T-helper 2 cell treated with Interferon-gamma antibody and Interleukin-4, amounts not matched to agents 5 μg/mL and 100 μg/mL, for 36 hours (primary cell): Measurements from ENCODE around the gene HOMEZ.
"Not testable (repeated sequence)": the region's sequence is repeated elsewhere in the genome, so short reads cannot be mapped to it uniquely, and the experiment has no call there.

Experiments used
- DNase-seq: peaks from one replicate; pipeline ENCODE4 v3.0.0; 2021; ENCODE audit warnings: low spot score
- H3K27ac Mint-ChIP-seq: one replicate; pipeline ENCODE4 v1.8.0; 2021; ENCODE audit warnings: mild to moderate bottlenecking, mixed read lengths
- H3K27me3 Mint-ChIP-seq: one replicate; pipeline ENCODE4 v1.8.0; 2021; ENCODE audit warnings: low read depth, mixed read lengths
- H3K36me3 Mint-ChIP-seq: one replicate; pipeline ENCODE4 v1.8.0; 2021; ENCODE audit warnings: low read depth, mixed read lengths
- H3K4me1 Mint-ChIP-seq: one replicate; pipeline ENCODE4 v1.8.0; 2021; ENCODE audit warnings: low read depth, mixed read lengths
- H3K4me3 Mint-ChIP-seq: one replicate; pipeline ENCODE4 v1.8.0; 2022; ENCODE audit warnings: mild to moderate bottlenecking, moderate library complexity, mixed read lengths
- H3K9me3 Mint-ChIP-seq: one replicate; pipeline ENCODE4 v1.8.0; 2021; ENCODE audit warnings: mixed read lengths

The HOMEZ gene, protein sequence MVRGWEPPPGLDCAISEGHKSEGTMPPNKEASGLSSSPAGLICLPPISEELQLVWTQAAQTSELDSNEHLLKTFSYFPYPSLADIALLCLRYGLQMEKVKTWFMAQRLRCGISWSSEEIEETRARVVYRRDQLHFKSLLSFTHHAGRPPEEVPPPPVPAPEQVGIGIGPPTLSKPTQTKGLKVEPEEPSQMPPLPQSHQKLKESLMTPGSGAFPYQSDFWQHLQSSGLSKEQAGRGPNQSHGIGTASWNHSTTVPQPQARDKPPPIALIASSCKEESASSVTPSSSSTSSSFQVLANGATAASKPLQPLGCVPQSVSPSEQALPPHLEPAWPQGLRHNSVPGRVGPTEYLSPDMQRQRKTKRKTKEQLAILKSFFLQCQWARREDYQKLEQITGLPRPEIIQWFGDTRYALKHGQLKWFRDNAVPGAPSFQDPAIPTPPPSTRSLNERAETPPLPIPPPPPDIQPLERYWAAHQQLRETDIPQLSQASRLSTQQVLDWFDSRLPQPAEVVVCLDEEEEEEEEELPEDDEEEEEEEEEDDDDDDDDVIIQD

DNA sequence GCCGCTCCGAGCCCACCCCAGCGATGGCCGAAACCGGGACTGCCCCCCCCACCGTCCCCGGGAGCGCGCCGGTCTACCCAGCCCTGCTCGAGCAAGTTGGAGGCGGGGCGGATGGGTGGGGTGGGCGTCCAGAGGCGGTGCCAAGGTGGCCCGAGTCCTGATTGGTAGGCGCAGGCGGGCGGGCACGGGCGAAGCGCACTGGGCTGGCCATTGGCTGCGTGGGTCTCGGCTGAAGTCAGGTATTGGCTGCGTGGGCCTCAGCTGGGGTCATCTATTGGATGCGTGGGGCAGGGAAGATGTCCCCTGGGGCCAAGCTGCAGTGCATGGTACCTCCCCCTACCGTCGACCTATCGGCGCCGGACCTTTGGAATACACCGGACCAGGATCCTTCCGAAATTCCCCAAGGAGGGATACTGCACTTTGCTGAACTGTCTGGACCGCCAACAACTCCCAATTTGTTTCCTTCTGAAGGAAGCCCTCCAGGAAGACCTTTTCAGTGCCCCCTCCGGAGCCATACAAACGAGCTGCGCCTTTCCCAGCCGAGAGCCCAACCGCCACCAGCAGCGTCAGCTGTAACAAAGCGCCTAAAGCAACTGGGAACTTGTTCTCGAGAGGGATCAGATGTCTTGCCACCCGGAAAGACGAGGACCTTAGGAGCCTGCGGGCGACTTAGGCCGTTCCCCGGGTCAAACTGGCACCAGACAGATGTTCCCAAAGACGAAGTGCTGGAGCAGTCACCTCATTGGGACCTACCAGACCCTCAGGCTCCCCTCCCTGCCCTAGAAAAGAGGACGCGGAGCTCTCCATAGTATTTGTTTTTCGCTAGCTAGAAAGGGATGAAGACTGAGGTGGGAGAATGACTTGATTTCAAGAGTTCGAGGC is at the start of gene HOMEZ:
HOMEZ (minus strand) TSS at position 113 of the 882 bp plus-strand sequence. CDS start 180 bp downstream, outside the sequence.
- Mint-ChIP-seq H3K36me3 (peaks cover 2% of the 10 kb centered on the region), H3K27ac (peak within 1 kb of the TSS; percentile 94), H3K27me3 (no peaks in the 10 kb centered on the region), H3K4me3 (peak within 1 kb of the TSS; percentile 98), H3K4me1 (peaks cover 19% of the 10 kb centered on the region), H3K9me3 (no peaks in the 10 kb centered on the region)
- DNase-seq, result peak; percentile 99

DNA sequence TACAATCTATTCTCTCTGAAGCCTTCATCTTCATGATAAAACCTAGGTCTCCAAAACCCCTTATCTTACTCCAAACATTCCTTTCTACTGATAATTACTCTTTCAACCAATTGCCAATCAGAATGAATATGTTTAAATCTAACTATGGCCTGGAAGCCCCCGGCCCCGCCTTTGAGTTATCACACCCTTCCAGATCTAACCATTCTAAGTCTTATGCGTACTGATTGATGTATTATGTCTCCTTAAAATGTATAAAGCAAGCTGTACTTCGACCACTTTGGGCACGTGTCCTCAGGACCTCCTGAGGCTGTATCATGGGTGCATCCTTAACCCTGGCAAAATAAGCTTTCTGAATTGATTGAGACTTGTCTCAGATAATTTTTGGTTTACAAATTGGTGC is 49.7 kb upstream of the HOMEZ start:
- H3K36me3 Mint-ChIP-seq, result no peaks in the 10 kb centered on the region
- H3K4me3 Mint-ChIP-seq, result no peak overlapping the region
- peaks cover 26% of the 10 kb centered on the region for H3K27me3 Mint-ChIP-seq
- no peaks in the 10 kb centered on the region for H3K4me1 Mint-ChIP-seq
- peaks cover 10% of the 10 kb centered on the region for H3K9me3 Mint-ChIP-seq
- no peak overlapping the region for H3K27ac Mint-ChIP-seq
- DNase-seq, result no peak

DNA sequence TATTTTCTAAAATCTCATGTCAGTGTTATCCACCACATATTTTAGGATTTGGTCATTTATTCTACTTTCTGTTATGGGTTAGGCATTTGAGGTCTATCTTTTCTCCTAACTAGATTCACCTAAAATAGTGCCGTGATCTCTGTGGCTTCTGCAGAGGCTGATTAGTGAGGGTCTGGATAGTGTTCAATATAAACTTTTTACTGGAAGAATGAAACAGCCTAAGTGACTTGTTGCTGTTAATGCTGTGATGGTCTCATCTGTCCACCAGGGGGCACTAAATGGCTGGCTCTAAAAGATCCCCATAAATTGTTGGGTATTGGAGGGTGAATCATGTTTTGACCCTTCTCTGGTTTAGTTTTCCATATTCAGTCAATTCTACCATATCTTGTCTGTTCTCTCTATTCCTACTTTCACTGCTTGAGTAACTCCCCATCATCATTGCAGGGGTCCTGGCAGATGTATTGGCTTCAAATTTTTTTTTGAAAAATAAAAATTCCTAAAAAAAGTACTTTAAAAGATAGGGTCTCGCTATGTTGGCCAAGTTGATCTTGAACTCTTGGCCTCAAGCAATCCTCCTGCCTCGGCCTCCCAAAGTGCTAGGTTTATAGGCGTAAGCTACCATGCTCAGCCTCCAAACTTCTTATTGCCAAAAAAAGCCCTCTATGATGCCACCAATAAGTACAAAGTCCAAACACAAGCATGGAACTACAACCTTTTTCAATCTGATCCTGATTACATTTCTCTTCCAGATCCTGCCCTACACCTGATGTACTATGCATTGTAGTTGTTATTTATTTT is 42.2 kb upstream of the HOMEZ start:
- Mint-ChIP-seq H3K36me3 (peaks cover 24% of the 10 kb centered on the region), H3K4me1 (peaks cover 7% of the 10 kb centered on the region), H3K4me3 (no peak overlapping the region), H3K9me3 (no peaks in the 10 kb centered on the region), H3K27ac (no peak overlapping the region), H3K27me3 (no peaks in the 10 kb centered on the region)
- peak; percentile 59 for DNase-seq

DNA sequence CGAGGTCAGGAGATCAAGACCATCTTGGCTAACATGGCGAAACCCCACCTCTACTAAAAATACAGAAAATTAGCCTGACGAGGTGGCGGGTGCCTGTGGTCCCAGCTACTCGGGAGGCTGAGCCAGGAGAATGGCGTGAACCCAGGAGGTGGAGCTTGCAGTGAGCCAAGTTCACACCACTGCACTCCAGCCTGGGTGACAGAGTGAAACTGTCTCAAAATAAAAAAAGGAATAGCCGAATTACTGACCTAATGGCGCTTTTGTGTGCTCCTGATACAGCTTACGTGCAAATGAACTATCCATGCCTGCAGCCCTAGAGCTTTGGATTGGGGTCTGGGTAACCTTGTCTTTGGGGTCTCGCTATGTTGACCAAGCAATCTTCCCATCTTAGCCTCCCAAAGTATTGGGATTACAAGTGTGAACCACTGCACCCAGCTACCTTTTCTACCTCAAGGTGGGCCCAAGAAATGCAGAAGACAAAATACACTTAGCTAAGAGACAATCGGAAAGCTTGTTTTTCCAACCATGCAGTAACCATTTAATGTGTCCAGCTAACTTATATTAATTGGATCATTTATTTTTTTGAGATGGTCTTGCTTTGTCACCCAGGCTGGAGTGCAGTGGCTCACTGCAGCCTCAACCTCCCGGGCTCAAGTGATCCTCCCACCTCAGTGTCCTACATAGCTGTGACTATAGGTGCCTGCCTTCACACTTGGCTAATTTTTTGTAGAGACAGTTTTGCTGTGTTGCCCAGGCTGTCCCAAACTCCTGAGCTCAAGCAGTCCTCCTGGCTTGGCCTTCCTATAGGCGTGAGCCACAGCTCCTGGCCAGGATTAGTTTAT is 40.8 kb upstream of the HOMEZ start:
- no peak for DNase-seq
- Mint-ChIP-seq H3K36me3 (peaks cover 37% of the 10 kb centered on the region), H3K9me3 (no peaks in the 10 kb centered on the region), H3K27me3 (no peaks in the 10 kb centered on the region), H3K27ac (no peak overlapping the region), H3K4me3 (no peak overlapping the region), H3K4me1 (peaks cover 17% of the 10 kb centered on the region)

DNA sequence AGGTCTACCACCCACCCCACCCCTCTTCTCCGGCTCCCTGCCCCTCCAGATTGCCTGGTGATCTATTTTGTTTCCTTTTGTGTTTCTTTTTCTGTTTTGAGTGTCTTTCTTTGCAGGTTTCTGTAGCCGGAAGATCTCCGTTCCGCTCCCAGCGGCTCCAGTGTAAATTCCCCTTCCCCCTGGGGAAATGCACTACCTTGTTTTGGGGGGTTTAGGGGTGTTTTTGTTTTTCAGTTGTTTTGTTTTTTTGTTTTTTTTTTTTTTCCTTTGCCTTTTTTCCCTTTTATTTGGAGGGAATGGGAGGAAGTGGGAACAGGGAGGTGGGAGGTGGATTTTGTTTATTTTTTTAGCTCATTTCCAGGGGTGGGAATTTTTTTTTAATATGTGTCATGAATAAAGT is 39.8 kb upstream of the HOMEZ start:
- H3K27me3 Mint-ChIP-seq, H3K9me3 Mint-ChIP-seq, DNase-seq, H3K4me3 Mint-ChIP-seq, H3K27ac Mint-ChIP-seq: not testable (repeated sequence)
- Mint-ChIP-seq H3K4me1 (peaks cover 17% of the 10 kb centered on the region), H3K36me3 (peaks cover 37% of the 10 kb centered on the region)

DNA sequence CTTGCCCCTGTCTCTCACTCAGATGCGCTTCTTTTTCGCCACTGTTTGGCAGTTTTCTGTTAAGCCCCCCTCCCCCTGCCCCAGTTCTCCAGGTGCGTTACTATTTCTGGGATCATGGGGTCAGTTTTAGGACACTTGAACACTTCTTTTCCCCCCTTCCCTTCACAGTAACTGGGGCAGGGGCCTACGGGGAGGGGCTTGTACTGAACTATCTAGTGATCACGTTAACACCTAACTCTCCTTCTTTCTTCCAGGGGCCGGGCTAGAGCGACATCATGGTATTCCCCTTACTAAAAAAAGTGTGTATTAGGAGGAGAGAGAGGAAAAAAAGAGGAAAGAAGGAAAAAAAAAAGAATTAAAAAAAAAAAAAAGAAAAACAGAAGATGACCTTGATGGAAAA is 39.1 kb upstream of the HOMEZ start:
- Mint-ChIP-seq H3K4me1 (peaks cover 21% of the 10 kb centered on the region), H3K9me3 (peaks cover 5% of the 10 kb centered on the region), H3K4me3 (no peak overlapping the region), H3K36me3 (peaks cover 38% of the 10 kb centered on the region), H3K27me3 (no peaks in the 10 kb centered on the region), H3K27ac (no peak overlapping the region)
- no peak for DNase-seq

DNA sequence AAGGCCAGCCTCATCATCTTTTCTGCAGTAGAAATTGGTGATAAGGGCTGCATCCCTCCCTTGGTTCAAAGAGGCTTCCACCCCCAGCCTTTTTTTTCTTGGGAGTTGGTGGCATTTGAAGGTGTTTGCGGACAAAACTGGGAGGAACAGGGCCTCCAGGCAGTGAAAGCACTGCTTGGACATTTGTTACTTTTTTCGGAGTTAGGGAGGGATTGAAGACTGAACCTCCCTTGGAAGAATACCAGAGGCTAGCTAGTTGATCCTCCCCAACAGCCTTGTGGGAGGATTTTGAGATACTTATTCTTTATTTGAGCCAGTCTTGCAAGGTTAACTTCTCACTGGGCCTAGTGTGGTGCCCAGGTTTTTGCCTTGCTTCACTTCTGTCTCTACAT is 38.5 kb upstream of the HOMEZ start:
- no peak for DNase-seq
- Mint-ChIP-seq H3K27ac (no peak overlapping the region), H3K4me1 (peaks cover 25% of the 10 kb centered on the region)

DNA sequence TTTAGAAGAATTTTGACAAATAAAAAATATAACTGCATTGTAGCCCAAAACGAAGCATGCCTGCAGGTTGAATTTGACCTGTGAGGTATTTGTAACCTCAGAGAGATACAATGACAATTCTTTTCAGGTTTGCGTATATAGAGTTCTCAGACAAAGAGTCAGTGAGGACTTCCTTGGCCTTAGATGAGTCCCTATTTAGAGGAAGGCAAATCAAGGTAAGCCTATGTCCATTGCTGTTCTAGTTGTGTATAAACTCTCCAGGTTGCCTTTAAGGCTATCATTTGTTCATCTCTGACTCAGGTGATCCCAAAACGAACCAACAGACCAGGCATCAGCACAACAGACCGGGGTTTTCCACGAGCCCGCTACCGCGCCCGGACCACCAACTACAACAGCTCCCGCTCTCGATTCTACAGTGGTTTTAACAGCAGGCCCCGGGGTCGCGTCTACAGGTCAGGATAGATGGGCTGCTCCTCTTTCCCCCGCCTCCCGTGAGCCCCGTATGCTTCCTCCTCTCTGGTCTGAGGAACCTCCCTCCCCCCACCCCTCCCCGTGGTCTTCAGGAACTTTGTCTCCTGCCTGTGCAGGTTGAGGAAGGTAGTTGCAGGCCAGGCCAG is 38.0 kb upstream of the HOMEZ start:
- peaks cover 44% of the 10 kb centered on the region for H3K36me3 Mint-ChIP-seq

More for the DNA sequence above, 38.5 kb upstream of the HOMEZ start:
- peaks cover 10% of the 10 kb centered on the region for H3K9me3 Mint-ChIP-seq
- H3K36me3 Mint-ChIP-seq, result peaks cover 43% of the 10 kb centered on the region
- no peaks in the 10 kb centered on the region for H3K27me3 Mint-ChIP-seq
- H3K4me3 Mint-ChIP-seq, result no peak overlapping the region

DNA sequence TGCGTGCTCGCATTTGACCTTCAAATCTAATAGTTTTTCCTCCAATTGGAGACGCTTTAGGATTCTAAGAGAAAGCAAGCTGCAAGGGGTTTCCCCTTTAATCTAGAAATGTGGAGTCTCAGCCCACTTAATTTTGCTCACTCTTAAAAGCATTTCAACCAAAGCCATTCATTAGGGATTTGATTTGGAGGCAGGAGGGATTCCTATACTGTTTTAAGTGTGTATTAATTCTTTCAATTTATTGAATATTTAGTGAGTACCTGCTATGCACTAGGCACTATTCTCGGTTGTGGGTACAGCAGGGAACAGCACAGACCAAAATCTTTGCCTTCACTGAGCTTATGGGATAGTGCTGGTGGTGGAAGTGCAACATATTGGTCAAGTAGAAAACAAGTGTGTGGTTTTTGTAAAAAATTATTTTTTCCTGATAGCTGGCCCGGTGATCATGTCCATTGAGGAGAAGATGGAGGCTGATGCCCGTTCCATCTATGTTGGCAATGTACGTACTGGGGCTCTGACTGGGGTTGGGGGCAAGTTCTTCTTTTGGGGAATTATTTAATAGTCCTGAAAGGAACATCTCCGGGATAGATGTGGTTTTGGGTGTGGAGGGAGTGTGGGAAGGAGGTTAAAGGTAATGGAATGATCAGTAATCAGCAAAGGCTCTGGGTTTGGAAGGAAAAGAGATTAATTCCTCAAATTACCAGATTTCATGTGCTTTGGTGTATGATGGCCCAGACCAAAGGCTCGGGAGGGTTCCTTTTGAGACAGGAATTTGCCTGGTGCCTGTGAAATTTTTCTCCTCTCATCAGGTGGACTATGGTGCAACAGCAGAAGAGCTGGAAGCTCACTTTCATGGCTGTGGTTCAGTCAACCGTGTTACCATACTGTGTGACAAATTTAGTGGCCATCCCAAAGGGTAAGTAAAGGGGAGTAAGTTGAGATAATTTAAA is 36.9 kb upstream of the HOMEZ start:
- Mint-ChIP-seq H3K4me1 (peaks cover 22% of the 10 kb centered on the region), H3K27ac (peak overlapping the region; percentile 89), H3K27me3 (no peaks in the 10 kb centered on the region), H3K36me3 (peaks cover 44% of the 10 kb centered on the region), H3K9me3 (peaks cover 11% of the 10 kb centered on the region), H3K4me3 (peak overlapping the region; percentile 88)
- DNase-seq, result no peak

More for the DNA sequence above, 38.0 kb upstream of the HOMEZ start:
- no peak overlapping the region for H3K27ac Mint-ChIP-seq
- peaks cover 25% of the 10 kb centered on the region for H3K4me1 Mint-ChIP-seq
- H3K27me3 Mint-ChIP-seq, result no peaks in the 10 kb centered on the region
- H3K4me3 Mint-ChIP-seq, result no peak overlapping the region
- peaks cover 11% of the 10 kb centered on the region for H3K9me3 Mint-ChIP-seq
- no peak for DNase-seq

DNA sequence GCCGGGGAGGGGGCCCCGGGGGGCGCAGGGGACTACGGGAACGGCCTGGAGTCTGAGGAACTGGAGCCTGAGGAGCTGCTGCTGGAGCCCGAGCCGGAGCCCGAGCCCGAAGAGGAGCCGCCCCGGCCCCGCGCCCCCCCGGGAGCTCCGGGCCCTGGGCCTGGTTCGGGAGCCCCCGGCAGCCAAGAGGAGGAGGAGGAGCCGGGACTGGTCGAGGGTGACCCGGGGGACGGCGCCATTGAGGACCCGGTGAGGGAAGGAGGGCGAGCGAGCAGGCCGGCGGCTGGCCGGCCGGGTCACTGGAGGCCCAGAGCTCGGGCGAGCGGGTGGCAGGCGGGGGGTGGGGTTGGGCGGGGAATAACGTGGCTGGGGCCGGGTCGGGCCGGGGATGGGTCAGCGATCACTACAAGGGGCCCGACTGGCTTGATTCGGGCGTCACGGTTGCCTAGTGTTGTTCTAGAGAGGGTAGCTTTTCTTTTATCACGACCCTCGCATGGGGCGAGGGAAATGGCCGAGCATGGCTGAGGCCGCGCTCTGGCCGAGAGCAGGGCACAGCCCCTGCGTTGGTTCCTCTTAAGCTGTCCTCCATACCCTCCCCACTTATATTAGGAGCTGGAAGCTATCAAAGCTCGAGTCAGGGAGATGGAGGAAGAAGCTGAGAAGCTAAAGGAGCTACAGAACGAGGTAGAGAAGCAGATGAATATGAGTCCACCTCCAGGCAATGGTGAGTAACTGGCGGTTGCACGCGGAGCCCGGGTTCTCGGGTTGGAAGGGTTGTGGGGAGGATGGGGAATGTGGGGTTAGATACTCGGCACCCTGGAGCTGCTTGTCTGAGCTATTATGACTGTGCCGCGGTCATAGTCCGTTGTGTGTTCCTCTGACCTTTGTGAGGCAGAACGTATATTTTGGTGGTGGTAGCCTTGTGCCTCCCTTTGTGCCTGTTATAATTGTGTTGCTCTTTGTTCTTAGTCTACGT is 35.9 kb upstream of the HOMEZ start:
- H3K27me3 Mint-ChIP-seq, result no peaks in the 10 kb centered on the region
- peak; percentile 72 for DNase-seq
- H3K4me1 Mint-ChIP-seq, result peaks cover 21% of the 10 kb centered on the region
- peaks cover 44% of the 10 kb centered on the region for H3K36me3 Mint-ChIP-seq
- peak overlapping the region; percentile 89 for H3K27ac Mint-ChIP-seq
- H3K9me3 Mint-ChIP-seq, result peaks cover 11% of the 10 kb centered on the region
- peak overlapping the region; percentile 88 for H3K4me3 Mint-ChIP-seq
